OCI-LY7 (cell line): ENCODE data around the gene SLC4A9. TPM values are rescaled to one million over a fixed set of nuclear protein-coding genes. Genes with fewer than 3 reads are reported as not detected.

Source experiments
- BruUV-seq: library from RNA; stranded (reverse); fragments of 400-500 nt; replicated peaks from 2 replicates; lab custom pipeline; 2021; lab: Mats Ljungman, UMichigan
- CTCF ChIA-PET: fragments of 300-600 bp; sonication (Branson Sonifier 250); formaldehyde crosslinking; loops from one replicate; lab custom pipeline; 2022; ENCODE audit warnings: antibody characterized with exemption; ENCODE audit not compliant: unreplicated experiment; lab: Charles Lee
- POLR2A ChIA-PET: fragments of 300-600 bp; sonication (Branson Sonifier 250); formaldehyde crosslinking; loops from one replicate; lab custom pipeline; 2022; ENCODE audit warnings: antibody characterized with exemption; lab: Charles Lee
- DNase-seq: peaks from one replicate; pipeline ENCODE4 v3.0.0-alpha.2; 2015; ENCODE audit warnings: low spot score
- H2AFZ ChIP-seq: fragments of 200-600 bp; sonication (generic), shearing (Covaris generic); 2 replicates; pipeline ENCODE4 v1.6.1; 2014; ENCODE audit warnings: mild to moderate bottlenecking, antibody characterized with exemption, low read length, moderate library complexity
- H3K27ac ChIP-seq: fragments of 200-600 bp; sonication (generic); 2 replicates; pipeline ENCODE4 v1.5.1; 2014; ENCODE audit warnings: mixed run types, low read depth, mild to moderate bottlenecking, moderate library complexity, low read length, inconsistent platforms; ENCODE audit not compliant: poor library complexity, severe bottlenecking
- H3K36me3 ChIP-seq: fragments of 200-600 bp; sonication (generic); 2 replicates; pipeline ENCODE4 v1.6.1; 2014; ENCODE audit warnings: mild to moderate bottlenecking, antibody characterized with exemption, low read length, moderate library complexity, mixed read lengths; ENCODE audit not compliant: insufficient read depth
- H3K4me1 ChIP-seq: fragments of 200-600 bp; sonication (generic); 2 replicates; pipeline ENCODE4 v1.5.1; 2014; ENCODE audit warnings: mild to moderate bottlenecking, low read length; ENCODE audit not compliant: insufficient read depth, poor library complexity, severe bottlenecking
- H3K4me2 ChIP-seq: fragments of 200-600 bp; sonication (generic); 2 replicates; pipeline ENCODE4 v1.6.1; 2014; ENCODE audit warnings: mild to moderate bottlenecking, low read length
- H3K4me3 ChIP-seq: fragments of 200-600 bp; sonication (generic); 2 replicates; pipeline ENCODE4 v1.5.1; 2014; ENCODE audit warnings: mild to moderate bottlenecking, low read depth, low read length; ENCODE audit not compliant: poor library complexity, severe bottlenecking
- H3K79me2 ChIP-seq: fragments of 200-600 bp; sonication (generic); 2 replicates; pipeline ENCODE4 v1.6.1; 2016; ENCODE audit warnings: low read depth, mild to moderate bottlenecking, low read length, moderate library complexity, mixed read lengths; ENCODE audit not compliant: insufficient read depth
- H3K9me2 ChIP-seq: fragments of 200-600 bp; sonication (generic); 2 replicates; pipeline ENCODE4 v1.6.1; 2016; ENCODE audit warnings: mild to moderate bottlenecking, low read length, mixed read lengths; ENCODE audit not compliant: insufficient read depth
- H3K9me3 ChIP-seq: fragments of 200-600 bp; sonication (generic); 2 replicates; pipeline ENCODE4 v1.6.1; 2014; ENCODE audit warnings: mild to moderate bottlenecking, mixed run types, low read length, mixed read lengths
- H4K20me1 ChIP-seq: fragments of 200-600 bp; sonication (generic); 2 replicates; pipeline ENCODE4 v1.6.1; 2014; ENCODE audit warnings: mild to moderate bottlenecking, antibody characterized with exemption, low read length, moderate library complexity, mixed read lengths; ENCODE audit not compliant: insufficient read depth
- EZH2phosphoT487 ChIP-seq: fragments of 200-600 bp; sonication (generic); IDR thresholded peaks from 2 replicates; pipeline ENCODE4 v1.6.1; 2018; ENCODE audit warnings: low read depth, borderline replicate concordance, mild to moderate bottlenecking, mixed run types, antibody characterized with exemption, low read length, moderate library complexity, mixed read lengths
- intact Hi-C: fragments of 100-400 bp; cut with micrococcal nuclease; formaldehyde crosslinking; loops from one replicate; pipeline ENCODE4 v1.10.0; 2022; ENCODE audit not compliant: unreplicated experiment
- total RNA-seq, 2 experiments: library from RNA; depleted of rRNA in 1 of 2; stranded (reverse); fragments of >200 nt in 1 of 2; shearing (Covaris generic) in 1 of 2; gene quantifications; 2 replicates each; pipeline ENCODE4 v1.2.3, GENCODE V29; 2014 to 2022
- TF ChIP-seq, protein P1 (sequence below): fragments of 200-600 bp; sonication (generic); conservative IDR thresholded peaks from 2 replicates; pipeline ENCODE4 v1.5.1; 2014; ENCODE audit warnings: mild to moderate bottlenecking, antibody characterized with exemption, low read length, moderate library complexity, mixed read lengths

The SLC4A9 gene
- total RNA-seq, 2 experiments from 2014 or later: 0.22 to 2.6 TPM

DNA sequence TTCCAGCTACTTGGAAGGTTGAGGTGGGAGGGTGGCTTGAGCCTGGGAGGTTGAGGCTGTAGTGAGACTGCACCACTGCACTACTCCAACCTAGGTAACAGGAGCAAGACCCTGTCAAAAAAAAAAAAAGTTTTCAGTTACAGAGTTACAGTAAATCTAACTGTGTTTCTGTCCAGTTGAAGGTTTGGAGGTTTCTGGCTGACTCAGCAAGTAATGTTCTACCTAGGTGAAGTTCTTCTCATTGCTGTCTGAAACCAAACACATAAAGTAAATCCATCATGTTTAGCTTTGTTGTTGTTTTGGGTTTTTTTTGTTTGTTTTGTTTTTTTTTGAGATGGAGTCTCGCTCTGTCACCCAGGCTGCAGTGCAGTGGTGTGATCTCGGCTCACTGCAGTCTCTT lies 33.7 kb downstream of the SLC4A9 start:
- Histone ChIP-seq H4K20me1 (no peaks in the 10 kb centered on the region), H3K4me3 (no peak overlapping the region), H3K27ac (no peak overlapping the region), H3K79me2 (peaks cover 7% of the 10 kb centered on the region; the same call in 1 of the 2 replicates), H3K4me2 (no peak overlapping the region), H3K9me3 (no peaks in the 10 kb centered on the region), H3K4me1 (no peaks in the 10 kb centered on the region), H2AFZ (no peak overlapping the region), H3K36me3 (peaks cover 11% of the 10 kb centered on the region), H3K9me2 (no peaks in the 10 kb centered on the region)
- intact Hi-C loops: no loop called here
- TF ChIP-seq EZH2phosphoT487: no peak
- TF ChIP-seq, protein P1, sequence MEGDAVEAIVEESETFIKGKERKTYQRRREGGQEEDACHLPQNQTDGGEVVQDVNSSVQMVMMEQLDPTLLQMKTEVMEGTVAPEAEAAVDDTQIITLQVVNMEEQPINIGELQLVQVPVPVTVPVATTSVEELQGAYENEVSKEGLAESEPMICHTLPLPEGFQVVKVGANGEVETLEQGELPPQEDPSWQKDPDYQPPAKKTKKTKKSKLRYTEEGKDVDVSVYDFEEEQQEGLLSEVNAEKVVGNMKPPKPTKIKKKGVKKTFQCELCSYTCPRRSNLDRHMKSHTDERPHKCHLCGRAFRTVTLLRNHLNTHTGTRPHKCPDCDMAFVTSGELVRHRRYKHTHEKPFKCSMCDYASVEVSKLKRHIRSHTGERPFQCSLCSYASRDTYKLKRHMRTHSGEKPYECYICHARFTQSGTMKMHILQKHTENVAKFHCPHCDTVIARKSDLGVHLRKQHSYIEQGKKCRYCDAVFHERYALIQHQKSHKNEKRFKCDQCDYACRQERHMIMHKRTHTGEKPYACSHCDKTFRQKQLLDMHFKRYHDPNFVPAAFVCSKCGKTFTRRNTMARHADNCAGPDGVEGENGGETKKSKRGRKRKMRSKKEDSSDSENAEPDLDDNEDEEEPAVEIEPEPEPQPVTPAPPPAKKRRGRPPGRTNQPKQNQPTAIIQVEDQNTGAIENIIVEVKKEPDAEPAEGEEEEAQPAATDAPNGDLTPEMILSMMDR: no peak
- CTCF ChIA-PET: no interaction called here
- POLR2A ChIA-PET: interaction anchor here (0.7 kb wide), 3 partner anchors 9 to 254 kb away, joined by 3 to 4 read pairs (median 3); no protein-coding TSS in a partner anchor
- BruUV-seq: no TSS peak
- no peak for DNase-seq

DNA sequence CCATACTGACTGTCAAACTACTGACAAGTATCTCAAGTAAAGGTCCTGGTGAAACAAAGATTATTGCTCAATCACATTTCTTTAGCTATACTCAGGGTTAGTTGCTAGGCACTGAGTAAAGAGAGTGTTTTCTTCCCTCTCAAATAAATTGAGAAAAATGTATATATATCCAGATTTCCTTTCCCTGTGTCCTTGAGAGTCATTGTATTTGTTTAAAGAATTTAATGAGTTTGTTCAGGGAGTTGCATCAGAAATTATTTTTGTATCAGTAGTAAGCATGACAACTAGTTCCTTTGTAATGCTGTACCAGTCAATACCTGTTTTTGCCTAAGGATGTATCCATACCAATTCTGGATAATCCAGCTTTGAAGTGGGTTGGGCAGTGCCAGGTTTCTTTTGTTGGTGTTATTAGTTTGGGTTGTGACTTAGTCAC lies 38.4 kb downstream of the SLC4A9 start:
- no TSS peak for BruUV-seq
- intact Hi-C loops: no loop called here
- no peak overlapping the region for H3K27ac ChIP-seq
- ChIA-PET CTCF (no interaction called here), POLR2A (interaction anchor here (1.0 kb wide), 1 partner anchor 22 kb away, joined by 3 read pairs; no protein-coding TSS in a partner anchor)
- H3K9me2 ChIP-seq: no peaks in the 10 kb centered on the region
- H3K9me3 ChIP-seq: no peaks in the 10 kb centered on the region
- peaks cover 3% of the 10 kb centered on the region; the same call in 1 of the 2 replicates for H3K36me3 ChIP-seq
- no peak for DNase-seq
- H3K4me1 ChIP-seq: peaks cover 11% of the 10 kb centered on the region
- peaks cover 3% of the 10 kb centered on the region; the same call in 1 of the 2 replicates for H4K20me1 ChIP-seq
- H3K4me3 ChIP-seq: no peak overlapping the region
- H3K4me2 ChIP-seq: no peak overlapping the region
- TF ChIP-seq EZH2phosphoT487: no peak
- TF ChIP-seq, protein P1: no peak
- H2AFZ ChIP-seq: no peak overlapping the region
- peaks cover 42% of the 10 kb centered on the region for H3K79me2 ChIP-seq
